ENCODE results near the gene HMX2.

The HMX2 gene

DNA sequence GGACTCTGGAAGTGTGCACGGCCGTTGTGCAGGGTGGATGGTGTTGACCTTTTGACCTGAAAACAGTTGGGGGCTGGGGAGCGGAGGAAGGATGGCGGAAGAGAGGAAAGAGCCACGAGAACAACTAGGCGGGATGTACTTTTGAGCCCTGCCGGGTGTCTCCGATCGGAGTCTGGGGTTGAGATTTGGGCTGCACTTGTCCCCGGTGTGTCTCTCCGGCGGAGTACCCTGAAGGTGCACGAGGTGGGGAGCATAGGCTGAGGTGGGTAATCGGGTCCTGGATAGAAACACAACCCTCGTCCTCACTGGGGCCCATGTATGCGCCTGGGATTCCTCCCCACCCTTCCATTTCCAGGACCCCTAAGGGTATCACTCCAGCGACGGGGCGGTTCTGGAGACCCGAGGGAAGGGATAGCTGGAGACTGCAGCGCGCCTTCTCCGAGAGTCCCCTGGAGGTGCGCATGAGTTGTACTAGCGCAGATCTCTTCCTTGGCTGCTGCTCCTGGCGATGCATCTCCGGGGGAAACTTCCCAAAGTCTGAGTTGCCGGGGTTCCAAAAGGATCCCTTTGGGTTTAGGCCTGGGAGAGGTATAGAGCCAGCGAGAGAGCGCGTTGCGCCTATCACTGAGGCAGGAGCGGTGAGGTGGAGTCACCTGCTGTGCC is 4.6 kb upstream of the HMX2 start:
- Mint-ChIP-seq H3K4me3 (no peak overlapping the region), H3K27me3 (ENCODE audit: low read depth) (peaks cover 85% of the 10 kb centered on the region), H3K4me1 (ENCODE audit: low read depth) (peaks cover 14% of the 10 kb centered on the region), H3K36me3 (ENCODE audit: low read depth) (peaks cover 11% of the 10 kb centered on the region), H3K27ac (peak overlapping the region; percentile 6), H3K9me3 (peaks cover 8% of the 10 kb centered on the region)
- DNase-seq (ENCODE audit: low spot score): no peak

DNA sequence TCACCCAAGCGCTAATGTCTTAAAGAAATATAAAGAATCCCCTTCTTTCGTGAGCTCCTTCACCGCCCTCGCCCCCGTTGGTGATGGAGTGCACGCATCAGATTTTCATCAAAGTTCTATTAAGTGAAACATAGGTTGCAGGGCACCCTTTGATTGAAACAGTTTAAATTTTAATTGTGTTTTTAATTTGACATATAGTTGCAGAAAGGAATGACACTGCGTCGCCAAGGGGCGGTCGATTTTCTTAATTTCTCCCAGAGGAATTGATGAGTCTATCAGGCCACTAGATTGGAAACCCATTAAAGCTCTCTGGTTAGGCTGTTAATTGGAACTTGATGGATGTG is 4.1 kb upstream of the HMX2 start:
- H3K36me3 Mint-ChIP-seq (ENCODE audit: low read depth): peaks cover 10% of the 10 kb centered on the region
- no peak for DNase-seq (ENCODE audit: low spot score)
- peaks cover 14% of the 10 kb centered on the region for H3K4me1 Mint-ChIP-seq (ENCODE audit: low read depth)
- no peak overlapping the region for H3K4me3 Mint-ChIP-seq
- peaks cover 8% of the 10 kb centered on the region for H3K9me3 Mint-ChIP-seq
- H3K27ac Mint-ChIP-seq: no peak overlapping the region
- peaks cover 83% of the 10 kb centered on the region for H3K27me3 Mint-ChIP-seq (ENCODE audit: low read depth)

DNA sequence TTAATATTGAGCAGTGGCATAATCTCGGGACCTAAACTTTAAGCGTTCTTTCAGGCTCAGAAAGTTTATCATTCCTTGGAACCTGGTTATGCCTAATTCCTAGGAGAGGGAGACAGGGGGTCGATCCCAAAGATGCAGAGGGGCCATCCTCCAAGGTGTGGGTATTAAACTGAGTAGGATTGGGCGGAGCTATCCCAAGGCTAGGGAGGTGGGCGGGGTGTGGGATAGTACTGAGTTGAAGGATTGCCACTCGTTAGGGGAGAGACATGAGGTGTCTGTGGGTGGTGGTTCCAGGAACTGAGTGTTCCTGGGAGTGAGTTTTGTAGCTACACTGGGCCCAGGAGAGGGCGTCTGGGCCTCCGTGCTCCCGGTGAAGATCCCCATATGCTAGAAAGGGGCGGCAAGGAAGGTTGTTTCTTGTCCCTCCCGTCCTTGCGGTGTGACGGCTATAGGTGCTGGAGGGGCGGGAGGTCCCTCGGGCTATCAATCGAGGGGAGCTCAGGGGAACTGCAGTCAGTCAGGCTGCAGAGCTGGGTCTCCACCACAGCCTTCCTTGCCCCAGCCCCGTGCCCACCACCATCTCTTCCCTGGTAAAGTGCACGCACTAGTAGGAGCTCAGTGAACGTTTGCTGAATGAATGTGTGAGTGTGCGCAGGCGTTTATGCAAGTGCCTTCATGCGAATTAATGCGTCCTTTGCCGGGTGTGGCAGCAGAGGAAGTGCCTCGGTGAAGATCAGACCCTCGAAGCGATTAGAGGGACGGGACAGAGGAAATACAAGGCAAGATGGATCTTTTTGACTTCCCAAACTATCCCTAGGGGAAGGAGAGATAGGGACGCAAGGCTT is 3.0 kb upstream of the HMX2 start:
- peak overlapping the region; percentile 31 for H3K4me3 Mint-ChIP-seq
- DNase-seq (ENCODE audit: low spot score): no peak
- H3K9me3 Mint-ChIP-seq: peaks cover 8% of the 10 kb centered on the region
- H3K36me3 Mint-ChIP-seq (ENCODE audit: low read depth): peaks cover 14% of the 10 kb centered on the region
- peaks cover 79% of the 10 kb centered on the region for H3K27me3 Mint-ChIP-seq (ENCODE audit: low read depth)
- H3K27ac Mint-ChIP-seq: peak overlapping the region; percentile 56
- H3K4me1 Mint-ChIP-seq (ENCODE audit: low read depth): peaks cover 15% of the 10 kb centered on the region

DNA sequence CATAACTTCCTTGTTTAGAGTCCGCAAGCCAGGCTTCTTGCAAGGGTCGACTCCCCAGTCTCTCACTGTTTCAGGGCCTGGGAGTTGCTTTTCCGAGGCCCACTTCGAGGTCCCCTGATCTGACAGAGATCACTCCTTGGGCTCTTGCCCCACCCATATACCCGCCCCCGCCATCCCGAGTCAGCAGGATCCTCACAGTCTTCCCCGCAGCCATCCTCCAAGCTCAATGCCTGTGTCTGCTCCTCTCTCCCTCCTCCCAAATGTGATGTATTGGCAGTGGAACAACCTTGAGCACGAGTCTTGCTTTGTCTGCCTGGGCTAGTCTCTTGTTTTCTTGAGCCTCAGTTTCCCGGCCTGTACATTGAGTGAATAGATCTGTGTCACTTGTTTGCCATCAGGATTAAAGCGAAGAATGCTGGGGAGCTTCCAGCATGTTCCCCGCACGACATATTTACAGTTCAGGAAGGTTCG is 2.4 kb upstream of the HMX2 start:
- H3K36me3 Mint-ChIP-seq (ENCODE audit: low read depth): peaks cover 14% of the 10 kb centered on the region
- no peak overlapping the region for H3K27ac Mint-ChIP-seq
- H3K4me1 Mint-ChIP-seq (ENCODE audit: low read depth): peaks cover 13% of the 10 kb centered on the region
- H3K4me3 Mint-ChIP-seq: no peak overlapping the region
- DNase-seq (ENCODE audit: low spot score): no peak
- H3K27me3 Mint-ChIP-seq (ENCODE audit: low read depth): peaks cover 79% of the 10 kb centered on the region
- peaks cover 8% of the 10 kb centered on the region for H3K9me3 Mint-ChIP-seq

DNA sequence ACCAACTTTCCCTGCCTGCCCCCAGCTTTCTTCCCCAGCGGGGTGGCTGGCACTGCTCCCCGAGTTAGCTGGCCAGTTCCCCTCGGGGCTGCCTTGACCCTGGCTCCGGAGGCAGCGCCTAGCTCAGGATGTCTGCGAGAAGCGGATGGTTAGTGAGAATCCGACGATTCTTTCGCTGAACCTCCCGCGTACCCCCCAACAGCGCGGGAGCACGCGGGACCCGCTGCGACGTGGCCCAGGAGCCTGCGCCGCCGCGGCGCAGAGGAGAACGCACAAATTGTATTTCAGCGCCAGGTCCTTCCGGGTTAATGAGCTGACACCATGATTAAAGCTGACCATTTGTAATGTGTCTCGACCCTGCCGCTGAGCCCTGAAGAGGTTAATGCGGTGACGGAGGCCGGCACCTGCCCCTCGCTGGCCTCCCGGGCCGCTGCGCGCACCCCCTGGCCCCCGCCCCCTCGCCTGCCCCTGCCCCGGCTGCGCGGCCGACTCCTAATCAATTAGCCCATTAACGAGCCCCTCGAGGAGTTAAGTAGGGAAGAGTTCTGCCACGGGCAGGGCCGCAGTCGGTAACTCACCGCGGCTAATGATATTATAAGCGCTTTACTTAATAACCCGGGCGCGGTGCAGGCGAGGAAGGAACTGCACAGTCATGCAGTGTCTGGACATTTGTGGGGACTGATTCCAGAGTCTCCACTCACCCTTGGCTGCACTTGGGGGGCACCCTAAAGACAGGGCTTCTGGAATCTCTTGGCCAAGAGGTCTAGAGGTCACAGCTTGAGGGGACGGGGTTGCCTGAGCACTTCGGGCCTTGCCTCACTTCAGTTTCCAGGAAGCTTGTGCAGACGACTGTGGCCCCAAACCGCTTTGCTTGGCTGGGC is 1.7 kb upstream of the HMX2 start:
- peaks cover 8% of the 10 kb centered on the region for H3K9me3 Mint-ChIP-seq
- H3K27me3 Mint-ChIP-seq (ENCODE audit: low read depth): peaks cover 78% of the 10 kb centered on the region
- peaks cover 14% of the 10 kb centered on the region for H3K36me3 Mint-ChIP-seq (ENCODE audit: low read depth)
- DNase-seq (ENCODE audit: low spot score): no peak
- H3K27ac Mint-ChIP-seq: peak overlapping the region; percentile 70
- peak overlapping the region; percentile 54 for H3K4me3 Mint-ChIP-seq
- H3K4me1 Mint-ChIP-seq (ENCODE audit: low read depth): peaks cover 15% of the 10 kb centered on the region

DNA sequence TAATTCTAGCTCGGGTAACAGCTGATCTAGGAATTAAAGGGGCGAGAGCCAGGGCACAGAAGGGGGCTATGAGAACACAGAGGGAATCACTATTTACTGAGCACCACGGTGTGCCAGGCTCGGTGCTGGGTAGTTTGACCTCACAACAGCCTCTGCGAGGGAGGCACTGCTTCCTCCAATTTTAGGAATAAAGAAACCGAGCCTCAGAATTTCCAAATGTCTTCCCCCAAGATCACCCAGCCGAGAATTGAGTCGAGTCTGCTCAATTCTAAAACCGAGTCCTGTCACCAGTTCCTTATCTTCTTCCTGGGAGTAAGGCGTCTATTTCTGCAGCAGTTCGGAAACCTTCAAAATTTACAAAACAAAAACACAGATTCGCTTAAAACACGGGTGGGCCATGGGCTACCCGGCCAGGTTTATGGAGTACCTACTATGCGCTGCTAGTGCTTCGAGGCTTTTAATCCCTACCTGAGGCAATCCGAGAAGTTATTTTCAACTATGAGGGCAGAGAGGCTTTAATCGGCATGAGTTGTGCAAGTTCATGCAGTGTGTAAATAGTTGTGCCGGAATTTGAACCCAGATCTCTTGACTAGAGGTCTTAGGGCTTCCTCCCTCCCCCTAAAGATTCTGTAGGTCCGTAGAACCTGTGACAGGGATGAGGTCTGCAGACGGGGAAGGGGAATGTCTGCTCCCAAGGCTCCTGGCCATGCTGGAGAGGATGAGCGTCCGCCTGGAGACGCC is 872 bp upstream of the HMX2 start:
- Mint-ChIP-seq H3K4me1 (ENCODE audit: low read depth) (peaks cover 16% of the 10 kb centered on the region), H3K27ac (peak overlapping the region; percentile 70), H3K9me3 (peaks cover 5% of the 10 kb centered on the region), H3K27me3 (ENCODE audit: low read depth) (peaks cover 78% of the 10 kb centered on the region), H3K36me3 (ENCODE audit: low read depth) (peaks cover 12% of the 10 kb centered on the region), H3K4me3 (peak overlapping the region; percentile 54)
- no peak for DNase-seq (ENCODE audit: low spot score)

DNA sequence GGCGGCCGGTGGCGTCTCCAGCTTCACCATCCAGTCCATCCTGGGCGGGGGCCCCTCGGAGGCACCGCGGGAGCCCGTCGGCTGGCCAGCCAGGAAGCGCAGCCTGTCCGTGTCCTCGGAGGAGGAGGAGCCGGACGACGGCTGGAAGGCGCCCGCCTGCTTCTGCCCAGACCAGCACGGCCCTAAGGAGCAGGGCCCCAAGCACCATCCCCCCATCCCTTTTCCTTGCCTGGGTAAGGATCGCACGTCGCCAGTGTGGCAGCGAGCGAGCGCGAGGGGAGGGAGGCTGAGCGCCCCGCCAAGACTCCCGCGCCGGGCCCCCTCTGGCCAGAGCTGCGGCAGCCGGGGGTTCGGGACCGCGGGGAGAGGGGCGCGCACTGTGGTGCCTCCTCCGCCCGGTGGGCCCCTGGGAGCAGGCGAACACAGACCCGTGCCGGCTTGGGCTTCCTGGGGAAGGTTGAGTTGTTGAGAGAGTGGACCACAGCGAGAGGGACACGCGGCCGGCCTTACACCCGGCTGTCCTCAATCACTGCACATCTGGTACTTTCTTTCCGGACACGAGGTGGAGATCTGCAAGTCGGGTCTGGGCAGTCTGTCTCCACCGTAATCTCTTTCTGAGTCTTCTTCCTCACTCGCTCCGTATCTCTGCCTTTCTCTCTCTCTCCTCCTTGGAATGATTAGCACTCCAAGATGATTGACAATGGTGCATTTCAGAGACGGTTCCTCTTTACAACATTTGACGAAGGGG is 652 bp downstream of the HMX2 start:
- peaks cover 70% of the 10 kb centered on the region for H3K27me3 Mint-ChIP-seq (ENCODE audit: low read depth)
- H3K27ac Mint-ChIP-seq: peak overlapping the region; percentile 44
- no peak for DNase-seq (ENCODE audit: low spot score)
- peaks cover 5% of the 10 kb centered on the region for H3K9me3 Mint-ChIP-seq
- H3K4me3 Mint-ChIP-seq: peak overlapping the region; percentile 67
- peaks cover 13% of the 10 kb centered on the region for H3K36me3 Mint-ChIP-seq (ENCODE audit: low read depth)
- H3K4me1 Mint-ChIP-seq (ENCODE audit: low read depth): peaks cover 20% of the 10 kb centered on the region

DNA sequence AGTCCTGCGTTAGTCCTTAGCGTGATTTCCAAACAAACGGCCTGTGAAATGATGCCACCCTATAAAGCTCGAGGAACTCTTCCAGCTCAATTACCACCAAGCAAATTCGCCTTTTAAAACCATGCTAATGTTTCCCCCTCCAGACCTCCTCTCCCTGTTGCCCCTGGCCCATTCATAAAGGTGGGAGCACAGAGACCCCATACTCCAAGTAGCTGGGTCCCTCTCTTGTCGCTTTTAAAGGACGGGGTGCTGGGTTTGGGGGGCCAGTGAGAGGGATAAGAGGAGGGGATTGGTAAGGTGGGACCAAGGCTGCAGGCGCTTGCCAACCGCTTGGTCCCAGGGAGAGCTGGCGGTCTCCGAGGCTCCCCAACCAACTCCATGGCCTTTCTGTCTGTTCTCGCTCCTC is 1.2 kb downstream of the HMX2 start:
- peak overlapping the region; percentile 44 for H3K27ac Mint-ChIP-seq
- H3K4me1 Mint-ChIP-seq (ENCODE audit: low read depth): peaks cover 23% of the 10 kb centered on the region
- no peak for DNase-seq (ENCODE audit: low spot score)
- H3K27me3 Mint-ChIP-seq (ENCODE audit: low read depth): peaks cover 64% of the 10 kb centered on the region
- peaks cover 18% of the 10 kb centered on the region for H3K36me3 Mint-ChIP-seq (ENCODE audit: low read depth)
- peaks cover 5% of the 10 kb centered on the region for H3K9me3 Mint-ChIP-seq
- H3K4me3 Mint-ChIP-seq: peak overlapping the region; percentile 67

DNA sequence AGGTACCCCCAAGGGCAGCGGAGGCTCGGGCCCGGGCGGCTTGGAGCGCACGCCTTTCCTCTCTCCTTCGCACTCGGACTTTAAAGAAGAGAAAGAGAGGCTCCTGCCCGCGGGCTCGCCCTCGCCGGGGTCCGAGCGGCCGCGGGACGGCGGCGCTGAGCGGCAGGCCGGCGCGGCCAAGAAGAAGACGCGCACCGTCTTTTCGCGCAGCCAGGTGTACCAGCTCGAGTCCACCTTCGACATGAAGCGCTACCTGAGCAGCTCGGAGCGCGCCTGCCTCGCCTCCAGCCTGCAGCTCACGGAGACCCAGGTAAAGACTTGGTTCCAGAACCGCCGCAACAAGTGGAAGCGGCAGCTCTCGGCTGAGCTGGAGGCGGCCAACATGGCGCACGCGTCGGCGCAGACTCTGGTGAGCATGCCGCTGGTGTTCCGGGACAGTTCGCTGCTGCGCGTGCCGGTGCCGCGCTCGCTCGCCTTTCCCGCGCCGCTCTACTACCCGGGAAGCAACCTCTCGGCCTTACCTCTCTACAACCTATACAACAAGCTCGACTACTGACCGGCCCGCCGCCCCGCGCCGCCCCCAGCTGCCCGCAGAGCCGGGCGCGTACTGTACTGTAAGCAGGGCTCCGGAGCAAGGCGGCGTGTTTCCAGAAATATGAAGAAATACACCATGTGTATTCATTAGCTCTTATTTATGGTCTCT is 1.8 kb downstream of the HMX2 start:
- Mint-ChIP-seq H3K36me3 (ENCODE audit: low read depth) (peaks cover 20% of the 10 kb centered on the region), H3K4me3 (peak overlapping the region; percentile 74), H3K27ac (peak overlapping the region; percentile 41), H3K9me3 (peaks cover 5% of the 10 kb centered on the region), H3K4me1 (ENCODE audit: low read depth) (peaks cover 23% of the 10 kb centered on the region), H3K27me3 (ENCODE audit: low read depth) (peaks cover 59% of the 10 kb centered on the region)
- no peak for DNase-seq (ENCODE audit: low spot score)

DNA sequence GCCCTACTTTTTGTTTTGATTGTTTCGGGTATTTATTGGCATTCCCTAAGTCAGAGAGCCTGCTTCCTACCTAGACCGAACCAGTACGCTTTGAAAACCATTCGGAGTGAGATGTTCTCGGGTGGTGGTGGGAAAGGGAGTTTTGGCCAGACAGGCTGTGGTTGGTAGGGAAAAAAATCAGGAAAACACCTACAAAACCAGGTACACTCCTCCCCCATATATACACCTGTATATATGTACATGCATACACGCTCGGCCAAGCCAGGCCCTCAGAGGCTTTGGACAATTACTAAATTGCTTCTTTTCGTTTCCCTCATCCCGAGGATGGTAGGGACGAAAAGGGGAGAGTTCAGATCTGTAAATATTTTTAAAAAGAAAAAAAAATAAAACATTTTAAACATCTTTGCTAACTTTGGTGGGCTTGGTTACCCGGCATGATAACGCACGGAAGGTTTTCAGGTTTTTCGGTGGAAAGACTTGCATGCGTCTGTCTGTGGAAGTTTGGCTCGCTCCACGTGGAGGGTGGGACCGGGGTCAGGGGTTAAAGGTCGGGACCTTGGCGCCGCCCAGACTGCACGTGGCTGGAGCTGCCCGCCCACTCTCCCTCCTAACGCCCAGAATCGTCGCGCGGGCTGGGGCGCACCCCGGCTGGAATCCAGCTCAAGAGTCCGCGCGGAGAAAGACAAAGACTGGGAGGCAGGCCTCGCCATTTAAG is 2.5 kb downstream of the HMX2 start:
- Mint-ChIP-seq H3K27me3 (ENCODE audit: low read depth) (peaks cover 52% of the 10 kb centered on the region), H3K4me1 (ENCODE audit: low read depth) (peaks cover 23% of the 10 kb centered on the region), H3K4me3 (peak overlapping the region; percentile 74), H3K9me3 (peaks cover 5% of the 10 kb centered on the region), H3K27ac (peak overlapping the region; percentile 41), H3K36me3 (ENCODE audit: low read depth) (peaks cover 27% of the 10 kb centered on the region)
- no peak for DNase-seq (ENCODE audit: low spot score)

DNA sequence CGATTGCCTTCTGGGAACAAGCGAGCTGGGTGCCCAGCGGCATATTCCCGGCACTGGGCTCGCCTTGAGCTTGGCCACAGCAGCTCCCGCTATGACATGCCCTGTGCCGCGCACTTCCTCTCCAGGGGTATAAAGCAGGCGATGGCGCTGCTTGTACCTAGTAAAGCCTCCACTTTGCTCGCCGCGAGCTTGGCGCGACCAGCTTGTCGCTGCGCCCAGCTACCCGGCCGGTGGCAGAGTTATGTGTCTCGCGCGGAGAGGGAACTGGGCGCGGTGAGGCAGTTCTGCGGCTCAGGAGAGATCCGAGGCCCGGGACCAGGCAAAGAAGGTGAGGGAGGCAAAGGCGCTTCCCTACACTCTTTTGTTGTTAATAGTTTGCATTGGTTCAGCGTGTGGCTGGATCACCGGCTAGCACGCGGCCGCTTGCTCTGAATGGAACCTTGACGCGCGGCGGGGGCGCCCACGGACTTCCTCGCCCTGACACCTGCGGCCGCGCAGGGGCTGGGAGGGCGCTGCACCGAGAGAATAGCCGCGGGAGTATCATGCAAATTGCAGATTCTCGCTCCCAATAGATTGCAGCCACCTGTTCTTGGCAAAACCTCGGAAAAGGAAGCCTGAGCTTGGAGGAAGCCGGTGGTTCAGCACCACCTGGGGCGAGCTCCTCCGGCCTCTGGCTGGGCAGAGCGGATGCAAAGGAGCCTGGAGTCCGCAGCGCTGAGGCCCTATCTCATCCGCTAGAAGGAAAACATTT is 3.2 kb downstream of the HMX2 start:
- Mint-ChIP-seq H3K27me3 (ENCODE audit: low read depth) (peaks cover 47% of the 10 kb centered on the region), H3K4me1 (ENCODE audit: low read depth) (peaks cover 28% of the 10 kb centered on the region), H3K9me3 (peaks cover 5% of the 10 kb centered on the region), H3K4me3 (peak overlapping the region; percentile 55), H3K27ac (no peak overlapping the region), H3K36me3 (ENCODE audit: low read depth) (peaks cover 32% of the 10 kb centered on the region)
- DNase-seq (ENCODE audit: low spot score): no peak
